WTC11 (cell line): ENCODE data around the gene TTC39C. TPM values are rescaled to one million over a fixed set of nuclear protein-coding genes. Genes with fewer than 3 reads are reported as not detected.
"Not testable (repeated sequence)": the region's sequence is repeated elsewhere in the genome, so short reads cannot be mapped to it uniquely, and the experiment has no call there.

Experiments
- ATAC-seq: fragments of 200-7000 bp; cut with Tn5 transposase; 2 replicates; pipeline ENCODE4 v1.10.0; 2021; ENCODE audit warnings: mild to moderate bottlenecking, moderate library complexity
- CTCF ChIA-PET: fragments of 300-600 bp; sonication (Branson Sonifier 250); formaldehyde crosslinking; loops from one replicate; lab custom pipeline; 2021; ENCODE audit warnings: antibody characterized with exemption; lab: Charles Lee
- POLR2A ChIA-PET: fragments of 350-600 bp; sonication (Branson Sonifier 250); formaldehyde crosslinking; loops from one replicate; lab custom pipeline; 2021; ENCODE audit warnings: antibody characterized with exemption; lab: Charles Lee
- DNase-seq: peaks from one replicate; pipeline ENCODE4 v3.0.0; 2021; ENCODE audit warnings: low spot score
- H3K27ac Mint-ChIP-seq: 2 replicates; pipeline ENCODE4 v1.8.0; 2021; ENCODE audit warnings: mixed read lengths
- H3K27me3 Mint-ChIP-seq: 2 replicates; pipeline ENCODE4 v1.8.0; 2021; ENCODE audit warnings: low read depth, mild to moderate bottlenecking, moderate library complexity, mixed read lengths
- H3K36me3 Mint-ChIP-seq: 2 replicates; pipeline ENCODE4 v1.8.0; 2021; ENCODE audit warnings: mixed read lengths
- H3K4me1 Mint-ChIP-seq: 2 replicates; pipeline ENCODE4 v1.8.0; 2022; ENCODE audit warnings: mixed read lengths
- H3K4me3 Mint-ChIP-seq: 2 replicates; pipeline ENCODE4 v1.8.0; 2021; ENCODE audit warnings: mild to moderate bottlenecking, moderate library complexity, mixed read lengths
- H3K9me3 Mint-ChIP-seq: 2 replicates; pipeline ENCODE4 v1.8.0; 2021; ENCODE audit warnings: mixed read lengths
- CBFB ChIP-seq: sonication (generic); formaldehyde crosslinking; IDR thresholded peaks from 2 replicates; pipeline ENCODE4 v1.8.1; 2022; ENCODE audit warnings: mild to moderate bottlenecking, low read depth, missing genetic modification reagents
- EMX1 ChIP-seq: fragments of 250-450 bp; sonication (Bioruptor Pico); IDR thresholded peaks from 2 replicates; pipeline ENCODE4 v1.8.0; 2021; ENCODE audit warnings: mild to moderate bottlenecking
- FOXJ3 ChIP-seq: sonication (generic); formaldehyde crosslinking; IDR thresholded peaks from 2 replicates; pipeline ENCODE4 v1.9.0; 2021; ENCODE audit warnings: missing genetic modification reagents, mild to moderate bottlenecking, borderline replicate concordance
- IRF2 ChIP-seq: sonication (generic); formaldehyde crosslinking; IDR thresholded peaks from 2 replicates; pipeline ENCODE4 v1.8.0; 2022; ENCODE audit warnings: low read depth, missing genetic modification reagents, borderline replicate concordance
- MYBL2 ChIP-seq: sonication (generic); formaldehyde crosslinking; IDR thresholded peaks from 2 replicates; pipeline ENCODE4 v1.8.1; 2023; ENCODE audit warnings: mild to moderate bottlenecking, moderate library complexity, missing genetic modification reagents
- NFATC4 ChIP-seq: fragments of 250-450 bp; sonication (Bioruptor Pico); IDR thresholded peaks from 2 replicates; pipeline ENCODE4 v1.9.0; 2021; ENCODE audit warnings: mild to moderate bottlenecking
- NFYB ChIP-seq: sonication (generic); formaldehyde crosslinking; conservative IDR thresholded peaks from 2 replicates; pipeline ENCODE4 v1.8.0; 2022; ENCODE audit warnings: low read depth, missing genetic modification reagents
- NR1H2 ChIP-seq: sonication (generic); formaldehyde crosslinking; IDR thresholded peaks from 2 replicates; pipeline ENCODE4 v1.9.0; 2021; ENCODE audit warnings: mild to moderate bottlenecking, moderate library complexity, missing genetic modification reagents
- PRRX2 ChIP-seq: fragments of 250-450 bp; sonication (Bioruptor Pico); IDR thresholded peaks from 2 replicates; pipeline ENCODE4 v1.8.0; 2021; ENCODE audit warnings: mild to moderate bottlenecking
- TP53 ChIP-seq: sonication (generic); formaldehyde crosslinking; IDR thresholded peaks from 2 replicates; pipeline ENCODE4 v1.8.1; 2023; ENCODE audit warnings: mild to moderate bottlenecking, missing genetic modification reagents
- USF2 ChIP-seq: sonication (generic); formaldehyde crosslinking; IDR thresholded peaks from 2 replicates; pipeline ENCODE4 v1.8.1; 2023; ENCODE audit warnings: mild to moderate bottlenecking, missing genetic modification reagents, moderate library complexity
- ZNF121 ChIP-seq: sonication (generic); formaldehyde crosslinking; IDR thresholded peaks from 2 replicates; pipeline ENCODE4 v1.8.0; 2023; ENCODE audit warnings: missing genetic modification reagents
- ZNF263 ChIP-seq: sonication (generic); formaldehyde crosslinking; IDR thresholded peaks from 2 replicates; pipeline ENCODE4 v1.8.1; 2022; ENCODE audit warnings: low read depth, mild to moderate bottlenecking, moderate library complexity, missing genetic modification reagents
- ZNF281 ChIP-seq: sonication (generic); formaldehyde crosslinking; IDR thresholded peaks from 2 replicates; pipeline ENCODE4 v1.8.0; 2023; ENCODE audit warnings: mild to moderate bottlenecking, missing genetic modification reagents
- ZNF396 ChIP-seq: fragments of 250-450 bp; sonication (Bioruptor Pico); IDR thresholded peaks from 2 replicates; pipeline ENCODE4 v1.8.0; 2021; ENCODE audit warnings: mild to moderate bottlenecking, moderate library complexity, borderline replicate concordance
- ZNF416 ChIP-seq: fragments of 250-450 bp; sonication (Bioruptor Pico); IDR thresholded peaks from 2 replicates; pipeline ENCODE4 v1.9.0; 2021; ENCODE audit warnings: mild to moderate bottlenecking, inconsistent platforms
- ZNF423 ChIP-seq: fragments of 250-450 bp; sonication (Bioruptor Pico); IDR thresholded peaks from 2 replicates; pipeline ENCODE4 v2.1.2; 2022; ENCODE audit warnings: mild to moderate bottlenecking, moderate library complexity
- total RNA-seq: library from RNA; stranded (reverse); gene quantifications from 3 replicates; pipeline ENCODE4 v1.2.3, GENCODE V29; 2021
- TF ChIP-seq, protein P1 (sequence below): sonication (generic); formaldehyde crosslinking; IDR thresholded peaks from 2 replicates; pipeline ENCODE4 v1.8.0; 2022; ENCODE audit warnings: mild to moderate bottlenecking, missing genetic modification reagents

The TTC39C gene
- total RNA-seq, 1 experiment from 2014 or later = 57.3 TPM

DNA sequence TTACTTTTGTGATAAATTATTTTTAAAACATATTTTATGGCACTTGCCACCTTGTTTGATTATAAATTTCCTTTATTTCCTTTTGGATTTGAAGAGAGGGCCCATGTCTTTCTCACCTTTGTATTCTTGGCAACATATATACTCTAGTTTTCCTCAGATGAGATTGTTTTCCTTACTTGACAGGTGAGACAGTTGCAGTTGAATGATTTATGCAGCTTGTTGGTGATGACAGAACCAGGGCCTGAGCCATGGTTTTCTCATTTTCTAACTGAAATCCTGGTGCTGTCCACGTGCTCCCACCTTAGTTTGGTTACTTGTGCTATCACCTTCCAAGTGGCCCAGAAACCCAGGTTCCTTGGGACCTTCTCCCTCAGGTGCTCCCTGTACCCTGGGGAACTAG lies 58.2 kb downstream of the TTC39C start:
- CTCF ChIA-PET = no interaction called here
- TF ChIP-seq FOXJ3 (CRISPR knock-in tag) (no peak), MYBL2 (CRISPR knock-in tag) (no peak), USF2 (CRISPR knock-in tag) (no peak), ZNF416 (CRISPR knock-in tag) (no peak), ZNF396 (CRISPR knock-in tag) (no peak), TP53 (CRISPR knock-in tag) (no peak), CBFB (CRISPR knock-in tag) (no peak), ZNF121 (no peak), NFYB (CRISPR knock-in tag) (no peak), ZNF281 (CRISPR knock-in tag) (no peak), NR1H2 (no peak)
- TF ChIP-seq, protein P1, sequence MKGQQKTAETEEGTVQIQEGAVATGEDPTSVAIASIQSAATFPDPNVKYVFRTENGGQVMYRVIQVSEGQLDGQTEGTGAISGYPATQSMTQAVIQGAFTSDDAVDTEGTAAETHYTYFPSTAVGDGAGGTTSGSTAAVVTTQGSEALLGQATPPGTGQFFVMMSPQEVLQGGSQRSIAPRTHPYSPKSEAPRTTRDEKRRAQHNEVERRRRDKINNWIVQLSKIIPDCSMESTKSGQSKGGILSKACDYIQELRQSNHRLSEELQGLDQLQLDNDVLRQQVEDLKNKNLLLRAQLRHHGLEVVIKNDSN (CRISPR knock-in tag) = no peak
- TF ChIP-seq, all 79 proteins: peak for 0
- DNase-seq (no peak), ATAC-seq (no peak)
- Mint-ChIP-seq H3K4me1 (peaks cover 11% of the 10 kb centered on the region; the same call in 1 of the 2 replicates), H3K9me3 (peaks cover 9% of the 10 kb centered on the region; the same call in 1 of the 2 replicates), H3K27ac (no peak overlapping the region), H3K27me3 (no peaks in the 10 kb centered on the region), H3K36me3 (peaks cover 22% of the 10 kb centered on the region), H3K4me3 (no peak overlapping the region)
- POLR2A ChIA-PET = no interaction called here

DNA sequence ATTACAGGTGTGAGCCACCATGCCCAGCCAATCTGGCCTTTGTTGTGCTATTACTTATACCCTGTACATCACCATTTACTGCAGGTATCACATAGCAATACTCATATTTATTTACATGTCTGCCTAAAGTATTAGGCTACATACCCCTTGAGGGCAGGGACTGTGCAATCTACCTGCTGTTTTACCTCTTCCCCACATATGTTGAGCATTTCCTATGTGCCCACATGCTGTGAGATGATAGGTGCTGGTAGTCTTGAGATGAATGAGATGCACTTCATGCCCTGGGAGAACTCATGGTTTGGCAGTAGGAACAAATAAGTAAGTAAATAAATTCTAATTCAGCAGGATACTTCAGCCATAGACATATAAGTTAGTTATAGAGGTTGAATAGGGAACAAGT lies 59.2 kb downstream of the TTC39C start:
- ATAC-seq (no peak), DNase-seq (no peak)
- CTCF ChIA-PET = no interaction called here
- TF ChIP-seq ZNF423 (no peak), NFATC4 (CRISPR knock-in tag) (no peak), PRRX2 (CRISPR knock-in tag) (no peak), IRF2 (CRISPR knock-in tag) (no peak), ZNF263 (CRISPR knock-in tag) (no peak), NFYB (CRISPR knock-in tag) (no peak), EMX1 (CRISPR knock-in tag) (no peak)
- Mint-ChIP-seq H3K27ac (no peak overlapping the region), H3K4me1 (peaks cover 16% of the 10 kb centered on the region), H3K4me3 (no peak overlapping the region), H3K27me3 (no peaks in the 10 kb centered on the region), H3K9me3 (peaks cover 9% of the 10 kb centered on the region; the same call in 1 of the 2 replicates), H3K36me3 (peaks cover 22% of the 10 kb centered on the region)
- POLR2A ChIA-PET = no interaction called here

DNA sequence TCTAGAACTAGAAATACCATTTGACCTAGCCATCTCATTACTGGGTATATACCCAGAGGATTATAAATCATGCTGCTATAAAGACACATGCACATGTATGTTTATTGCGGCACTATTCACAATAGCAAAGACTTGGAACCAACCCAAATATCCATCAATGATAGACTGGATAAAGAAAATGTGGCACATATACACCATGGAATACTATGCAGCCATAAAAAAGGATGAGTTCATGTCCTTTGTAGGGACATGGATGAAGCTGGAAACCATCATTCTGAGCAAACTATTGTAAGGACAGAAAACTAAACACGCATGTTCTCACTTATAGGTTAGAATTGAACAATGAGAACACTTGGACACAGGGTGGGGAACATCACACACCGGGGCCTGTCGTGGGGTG lies 60.2 kb downstream of the TTC39C start:
- H3K27ac Mint-ChIP-seq, POLR2A ChIA-PET, ATAC-seq, H3K9me3 Mint-ChIP-seq, DNase-seq, CTCF ChIA-PET, H3K27me3 Mint-ChIP-seq, H3K4me3 Mint-ChIP-seq: not testable (repeated sequence)
- peaks cover 16% of the 10 kb centered on the region for H3K4me1 Mint-ChIP-seq
- H3K36me3 Mint-ChIP-seq = peaks cover 22% of the 10 kb centered on the region
